Left ventricle myocardium inferior (tissue), 1 donor: Measurements from ENCODE around the gene ABHD14A. TPM values are rescaled to one million over a fixed set of nuclear protein-coding genes. Genes with fewer than 3 reads are reported as not detected.

Experiments
- DNase-seq: peaks from one replicate; pipeline ENCODE4 v3.0.0-alpha.2; 2020
- H3K27ac ChIP-seq: fragments of 200-600 bp; replicated peaks from 2 replicates; pipeline ENCODE4 v1.8.0; 2021
- H3K27me3 ChIP-seq: fragments of 200-600 bp; 2 replicates; pipeline ENCODE4 v1.8.0; 2021; ENCODE audit warnings: low read depth
- H3K36me3 ChIP-seq: fragments of 200-600 bp; 2 replicates; pipeline ENCODE4 v1.8.0; 2021
- H3K4me1 ChIP-seq: fragments of 200-600 bp; 2 replicates; pipeline ENCODE4 v1.8.0; 2021
- H3K4me3 ChIP-seq: fragments of 200-600 bp; 2 replicates; pipeline ENCODE4 v1.8.0; 2021; ENCODE audit warnings: mild to moderate bottlenecking, moderate library complexity
- H3K9me3 ChIP-seq: fragments of 200-600 bp; replicated peaks from 2 replicates; pipeline ENCODE4 v1.8.0; 2021
- intact Hi-C: fragments of 100-400 bp; cut with micrococcal nuclease; formaldehyde crosslinking; loops from one replicate; pipeline ENCODE4 v1.11.0; 2022
- total RNA-seq: library from RNA; stranded (reverse); fragmentation: NEBNext Ultra II Directional; extraction: Animal tissue kit (Norgen Biotek cat#: 25700); gene quantifications from one replicate; pipeline ENCODE4 v1.2.1, GENCODE V29; 2021
- TF ChIP-seq, protein P1 (sequence below): fragments of 200-600 bp; IDR thresholded peaks from 2 replicates; pipeline ENCODE4 v1.8.0; 2021; ENCODE audit warnings: antibody characterized with exemption, mild to moderate bottlenecking, borderline replicate concordance
- donor health status: DM: no; HTN: yes; CAD: no; lungs with severe emphysema.

Gene ABHD14A
- total RNA-seq, 1 donor from 2014 or later = 25.8 TPM

DNA sequence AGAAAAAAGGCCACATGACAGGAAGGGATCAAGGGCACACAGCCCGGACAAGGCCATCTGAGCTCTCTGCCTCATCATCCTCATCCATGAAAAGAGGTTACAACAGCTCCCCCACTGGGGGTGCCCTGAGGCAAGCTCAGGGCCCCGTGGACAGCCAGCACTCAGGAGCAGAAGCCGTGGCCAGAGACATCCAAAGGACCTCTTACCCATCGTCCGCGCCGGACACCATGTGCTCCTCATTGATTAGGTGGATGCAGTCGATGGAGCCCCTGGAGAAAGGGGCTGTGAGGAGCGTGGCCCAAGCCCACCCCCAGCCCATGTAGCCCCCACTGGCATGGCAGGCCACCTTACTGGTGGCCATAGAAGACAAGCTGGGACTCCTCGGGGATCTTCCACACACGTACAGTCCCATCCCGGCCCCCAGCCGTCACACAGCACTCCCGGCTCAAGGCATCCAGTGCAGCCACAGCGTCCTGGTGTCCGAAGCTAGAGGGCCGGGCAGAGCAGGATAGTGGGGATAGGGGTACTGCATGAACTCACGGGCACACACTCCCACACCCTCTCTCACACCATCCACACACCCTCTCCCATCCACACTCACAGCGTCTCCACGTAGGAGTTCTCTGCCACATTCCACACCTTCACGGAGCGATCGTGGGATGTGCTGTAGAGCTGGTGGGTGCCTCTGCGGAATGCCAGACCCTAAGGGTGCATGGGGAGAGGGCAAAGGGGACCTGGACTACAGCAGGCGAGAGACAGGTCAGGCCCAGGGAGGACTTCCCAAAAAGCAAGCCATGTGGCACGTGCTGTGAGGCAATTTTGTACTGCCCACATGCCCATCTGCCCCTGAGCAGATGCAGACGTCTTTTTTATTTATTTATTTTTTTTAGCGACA lies 39.6 kb upstream of the ABHD14A start:
- TF ChIP-seq, protein P1, sequence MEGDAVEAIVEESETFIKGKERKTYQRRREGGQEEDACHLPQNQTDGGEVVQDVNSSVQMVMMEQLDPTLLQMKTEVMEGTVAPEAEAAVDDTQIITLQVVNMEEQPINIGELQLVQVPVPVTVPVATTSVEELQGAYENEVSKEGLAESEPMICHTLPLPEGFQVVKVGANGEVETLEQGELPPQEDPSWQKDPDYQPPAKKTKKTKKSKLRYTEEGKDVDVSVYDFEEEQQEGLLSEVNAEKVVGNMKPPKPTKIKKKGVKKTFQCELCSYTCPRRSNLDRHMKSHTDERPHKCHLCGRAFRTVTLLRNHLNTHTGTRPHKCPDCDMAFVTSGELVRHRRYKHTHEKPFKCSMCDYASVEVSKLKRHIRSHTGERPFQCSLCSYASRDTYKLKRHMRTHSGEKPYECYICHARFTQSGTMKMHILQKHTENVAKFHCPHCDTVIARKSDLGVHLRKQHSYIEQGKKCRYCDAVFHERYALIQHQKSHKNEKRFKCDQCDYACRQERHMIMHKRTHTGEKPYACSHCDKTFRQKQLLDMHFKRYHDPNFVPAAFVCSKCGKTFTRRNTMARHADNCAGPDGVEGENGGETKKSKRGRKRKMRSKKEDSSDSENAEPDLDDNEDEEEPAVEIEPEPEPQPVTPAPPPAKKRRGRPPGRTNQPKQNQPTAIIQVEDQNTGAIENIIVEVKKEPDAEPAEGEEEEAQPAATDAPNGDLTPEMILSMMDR = no peak
- Histone ChIP-seq H3K4me3 (no peak overlapping the region), H3K36me3 (peaks cover 69% of the 10 kb centered on the region), H3K27ac (no peak overlapping the region), H3K9me3 (no peaks in the 10 kb centered on the region), H3K4me1 (peaks cover 5% of the 10 kb centered on the region), H3K27me3 (no peaks in the 10 kb centered on the region)
- intact Hi-C loops = no loop called here
- DNase-seq = no peak

DNA sequence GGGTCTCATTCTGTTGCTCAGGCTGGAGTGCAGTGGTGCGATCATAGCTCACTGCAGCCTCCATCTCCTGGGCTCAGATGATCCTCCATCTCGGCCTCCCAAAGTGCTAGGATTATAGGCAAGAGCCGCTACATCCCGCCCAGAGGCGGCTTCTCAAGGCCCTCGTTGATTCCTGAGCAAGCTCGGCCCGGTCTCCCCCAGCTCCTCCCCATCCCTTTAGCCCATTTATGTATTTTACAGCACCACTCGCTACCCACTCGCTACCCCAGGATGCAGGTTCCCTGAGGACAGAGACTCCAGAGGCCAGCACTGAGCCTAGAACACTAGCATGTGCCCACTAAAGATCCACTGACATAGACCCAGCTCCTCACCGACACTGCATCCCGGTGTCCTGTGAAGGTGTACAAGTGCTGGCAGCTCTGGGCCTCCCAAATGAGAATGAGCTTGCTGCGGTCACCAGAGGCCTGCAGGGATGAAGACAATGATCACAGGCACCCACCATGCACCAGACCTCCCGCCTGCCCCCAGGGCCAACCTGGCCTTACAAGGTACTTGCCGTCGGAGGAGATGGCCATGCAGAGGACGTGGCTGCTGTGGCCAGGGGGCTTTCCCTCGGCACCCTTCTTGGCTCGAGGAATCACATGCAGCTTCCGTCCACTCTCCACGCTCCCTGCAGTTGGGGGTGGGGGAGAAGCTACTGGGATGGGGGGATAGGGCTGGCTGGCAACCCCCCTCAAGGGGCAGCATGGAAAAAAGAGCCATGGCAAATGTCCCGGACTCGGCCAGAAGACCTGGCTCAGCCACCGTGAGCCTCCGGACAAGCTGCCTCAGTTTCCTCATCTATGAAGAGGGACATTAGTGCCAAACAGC lies 38.7 kb upstream of the ABHD14A start:
- intact Hi-C loops = no loop called here
- Histone ChIP-seq H3K27ac (no peak overlapping the region), H3K27me3 (no peaks in the 10 kb centered on the region), H3K9me3 (no peaks in the 10 kb centered on the region), H3K4me1 (peaks cover 14% of the 10 kb centered on the region), H3K36me3 (peaks cover 69% of the 10 kb centered on the region), H3K4me3 (no peak overlapping the region)
- no peak for DNase-seq
- TF ChIP-seq, protein P1 = no peak

DNA sequence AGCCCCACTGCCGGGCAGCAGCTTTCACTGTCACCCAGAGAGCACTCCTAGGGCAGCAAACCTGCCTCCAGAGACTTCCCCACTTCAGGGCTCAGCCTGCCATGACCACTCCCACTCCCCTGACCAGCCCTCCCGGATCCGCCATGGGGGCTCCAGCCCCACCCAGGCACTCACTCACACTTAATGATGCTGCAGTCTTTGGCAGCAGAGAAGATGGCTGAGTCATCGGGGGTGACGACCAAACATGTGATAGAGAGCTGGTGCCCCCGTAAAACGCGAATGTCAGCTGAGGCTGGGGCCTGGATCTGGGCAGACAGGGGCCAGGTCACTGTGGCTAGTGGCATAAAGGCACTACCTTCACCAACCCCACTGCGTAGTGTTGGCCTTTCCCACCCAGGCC lies 37.9 kb upstream of the ABHD14A start:
- H3K9me3 ChIP-seq = no peaks in the 10 kb centered on the region
- DNase-seq = no peak
- H3K4me3 ChIP-seq = no peak overlapping the region
- intact Hi-C loops = no loop called here
- peaks cover 20% of the 10 kb centered on the region for H3K4me1 ChIP-seq
- TF ChIP-seq, protein P1 = no peak
- H3K27me3 ChIP-seq = no peaks in the 10 kb centered on the region
- no peak overlapping the region for H3K27ac ChIP-seq
- peaks cover 69% of the 10 kb centered on the region for H3K36me3 ChIP-seq

DNA sequence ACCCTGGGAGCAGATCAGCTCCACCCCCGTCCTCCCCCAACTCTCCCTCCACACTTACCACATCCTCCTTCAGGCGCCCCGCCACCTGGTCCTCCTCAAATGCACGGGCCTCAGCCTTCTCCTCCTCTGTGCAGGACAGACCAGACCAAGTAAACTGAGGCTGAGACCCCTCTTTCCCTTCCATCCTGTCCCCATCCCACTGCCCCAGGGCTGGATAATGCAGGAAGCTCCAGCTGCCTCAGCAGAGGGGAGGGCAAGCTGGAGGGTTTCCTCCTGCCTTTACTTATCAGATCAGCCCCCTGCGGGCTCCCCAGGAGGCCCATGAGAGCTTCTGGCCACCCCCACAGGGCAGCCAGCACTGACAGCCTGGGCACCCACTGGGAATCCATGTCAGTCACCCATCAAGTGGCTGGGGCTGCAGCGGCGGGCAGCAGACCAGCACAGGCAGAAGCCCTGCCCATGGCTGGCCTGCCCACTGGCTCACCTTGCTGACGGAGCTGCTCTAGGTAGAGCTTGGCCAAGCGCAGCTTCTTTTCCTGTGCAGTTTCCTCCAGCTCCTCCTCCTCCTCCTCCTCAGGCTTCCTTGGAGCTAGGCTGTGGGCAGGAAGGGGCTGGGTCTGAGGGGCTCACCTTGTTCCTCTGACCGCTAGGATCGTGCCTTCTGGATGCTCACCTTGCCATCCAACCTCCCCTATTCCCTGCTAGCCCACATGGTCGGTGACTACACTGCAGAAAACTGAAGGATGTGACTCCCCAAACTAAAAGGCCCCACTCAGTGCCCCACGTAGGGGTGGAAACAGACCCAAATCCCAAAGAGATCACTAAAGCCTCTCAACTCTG lies 37.0 kb upstream of the ABHD14A start:
- intact Hi-C loops = no loop called here
- peaks cover 64% of the 10 kb centered on the region for H3K36me3 ChIP-seq
- no peak overlapping the region for H3K4me3 ChIP-seq
- no peaks in the 10 kb centered on the region for H3K9me3 ChIP-seq
- DNase-seq = no peak
- no peaks in the 10 kb centered on the region for H3K27me3 ChIP-seq
- TF ChIP-seq, protein P1 = no peak
- H3K27ac ChIP-seq = no peak overlapping the region
- H3K4me1 ChIP-seq = peaks cover 26% of the 10 kb centered on the region
